Measurements from ENCODE around the gene EME2. TPM values are rescaled to one million over a fixed set of nuclear protein-coding genes. Genes with fewer than 3 reads are reported as not detected.

EME2 gene
- total RNA-seq, 2 experiments from 2014 or later = 22.3 to 34.6 TPM

- peak; percentile 7 for ATAC-seq
Observed at GRCh38 chr16:1773703-1774447, 1.3 kb downstream of the EME2 start.

DNA sequence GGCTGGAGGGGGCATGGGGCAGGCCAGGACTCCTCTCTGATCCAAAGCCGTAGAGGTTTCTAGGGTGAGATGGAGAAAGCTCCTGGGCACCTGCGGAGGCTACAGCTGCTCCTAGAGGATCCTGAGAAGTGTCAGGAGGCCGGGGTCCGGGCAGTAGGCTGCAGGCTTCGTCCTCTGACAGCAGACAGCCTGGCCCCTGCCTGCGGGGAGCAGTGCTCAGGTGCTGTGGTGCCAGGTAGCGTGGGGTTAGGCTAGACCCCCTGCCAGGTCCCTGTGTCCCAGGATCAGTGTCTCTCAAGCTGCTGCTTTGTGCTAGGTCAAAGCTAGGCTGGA, 1.8 kb downstream of the EME2 start:
- Mint-ChIP-seq H3K4me3 (peak overlapping the region; percentile 100), H3K4me1 (peaks cover 13% of the 10 kb centered on the region), H3K27me3 (no peaks in the 10 kb centered on the region), H3K36me3 (peaks cover 5% of the 10 kb centered on the region), H3K27ac (no peak overlapping the region), H3K9me3 (ENCODE audit: low read depth) (no peaks in the 10 kb centered on the region)
- CTCF ChIA-PET = interaction anchor here (0.8 to 4.5 kb wide), 5 partner anchors 8 to 69 kb away, joined by 3 to 47 read pairs (median 6); partner anchors contain the start of genes MAPK8IP3, NUBP2 and SPSB3
- DNase-seq = no peak
- no peak for ATAC-seq

More at GRCh38 chr16:1773703-1774447, 1.3 kb downstream of the EME2 start:
- peaks cover 13% of the 10 kb centered on the region for H3K4me1 Mint-ChIP-seq
- peak; percentile 51 for DNase-seq
- CTCF ChIA-PET = interaction anchor here (0.6 to 4.5 kb wide), 6 partner anchors 8 to 109 kb away, joined by 3 to 47 read pairs (median 4); partner anchors contain the start of genes MAPK8IP3, NUBP2 and SPSB3
- peak overlapping the region; percentile 32 for H3K27ac Mint-ChIP-seq
- no peaks in the 10 kb centered on the region for H3K27me3 Mint-ChIP-seq
- H3K36me3 Mint-ChIP-seq = peaks cover 5% of the 10 kb centered on the region
- H3K9me3 Mint-ChIP-seq (ENCODE audit: low read depth) = no peaks in the 10 kb centered on the region
- peak overlapping the region; percentile 100 for H3K4me3 Mint-ChIP-seq

GRCh38 chr16:1775006-1775845, 2.6 kb downstream of the EME2 start:
- Mint-ChIP-seq H3K4me1 (peaks cover 11% of the 10 kb centered on the region), H3K4me3 (peak overlapping the region; percentile 22), H3K36me3 (peaks cover 5% of the 10 kb centered on the region), H3K27ac (no peak overlapping the region), H3K27me3 (no peaks in the 10 kb centered on the region), H3K9me3 (ENCODE audit: low read depth) (no peaks in the 10 kb centered on the region)
- DNase-seq = no peak
- ATAC-seq = no peak
- CTCF ChIA-PET = interaction anchor here (1.5 to 4.5 kb wide), 2 partner anchors 48 to 70 kb away, joined by 6 to 25 read pairs; partner anchors contain the start of gene MAPK8IP3

DNA sequence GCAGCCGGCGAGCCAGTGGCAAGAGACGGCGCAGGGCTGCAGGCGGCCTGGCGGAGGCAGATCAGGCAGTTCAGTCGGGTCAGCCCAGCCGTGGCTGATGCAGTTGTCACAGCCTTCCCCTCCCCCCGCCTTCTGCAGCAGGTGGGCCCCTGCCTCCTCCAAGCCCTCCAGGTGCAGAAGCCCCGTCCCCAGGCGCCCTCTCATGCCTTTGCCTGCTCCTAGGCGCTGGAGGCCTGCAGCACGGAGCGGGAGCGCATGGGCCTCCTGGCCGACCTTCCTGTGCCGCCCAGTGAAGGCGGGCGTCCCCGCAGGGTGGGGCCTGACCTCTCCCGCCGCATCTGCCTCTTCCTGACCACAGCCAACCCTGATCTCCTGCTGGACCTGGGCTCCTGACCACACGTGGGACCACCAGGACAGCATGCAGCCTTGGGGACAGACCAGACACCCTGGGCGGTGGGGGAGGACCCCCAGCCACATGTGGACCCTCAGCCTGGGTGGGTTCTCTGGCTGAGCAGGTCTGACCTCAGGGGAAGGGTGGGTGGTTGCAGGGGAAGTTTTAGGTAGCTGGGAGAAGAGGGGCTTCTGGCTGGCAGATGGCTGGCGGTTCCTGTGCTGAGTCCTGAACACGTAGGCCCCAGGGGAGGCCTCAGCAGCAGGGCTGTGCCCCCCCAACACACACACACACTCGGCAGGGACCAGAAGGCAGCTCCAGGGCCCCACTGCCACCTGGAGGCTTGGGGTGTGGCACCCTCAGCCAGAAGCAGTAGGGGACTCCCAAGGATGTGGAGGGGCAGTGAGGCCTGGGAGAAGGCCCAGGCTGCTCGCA, 3.4 kb downstream of the EME2 start:
- CTCF ChIA-PET = no interaction called here
- no peak overlapping the region for H3K27ac Mint-ChIP-seq
- ATAC-seq = no peak
- no peaks in the 10 kb centered on the region for H3K9me3 Mint-ChIP-seq (ENCODE audit: low read depth)
- peaks cover 13% of the 10 kb centered on the region for H3K4me1 Mint-ChIP-seq
- H3K36me3 Mint-ChIP-seq = peaks cover 5% of the 10 kb centered on the region
- no peak for DNase-seq
- no peak overlapping the region for H3K4me3 Mint-ChIP-seq
- no peaks in the 10 kb centered on the region for H3K27me3 Mint-ChIP-seq

DNA sequence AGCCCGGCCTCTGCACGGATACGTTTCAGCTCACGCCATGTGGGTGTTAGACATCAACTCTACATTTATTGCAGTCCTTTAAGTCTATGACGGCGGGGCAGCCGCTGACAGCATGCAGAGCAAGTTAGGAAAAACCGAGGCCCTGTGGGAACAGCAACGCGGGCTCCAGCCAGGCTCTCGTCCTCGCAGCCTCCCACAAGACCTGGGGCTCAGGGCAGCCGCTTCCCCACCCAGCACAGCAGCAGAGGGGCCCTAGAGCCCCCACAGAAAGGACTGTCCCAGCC, 4.0 kb downstream of the EME2 start:
- CTCF ChIA-PET = no interaction called here
- H3K36me3 Mint-ChIP-seq = peaks cover 5% of the 10 kb centered on the region
- peaks cover 19% of the 10 kb centered on the region for H3K4me1 Mint-ChIP-seq
- no peaks in the 10 kb centered on the region for H3K27me3 Mint-ChIP-seq
- no peaks in the 10 kb centered on the region for H3K9me3 Mint-ChIP-seq (ENCODE audit: low read depth)
- no peak overlapping the region for H3K27ac Mint-ChIP-seq
- no peak overlapping the region for H3K4me3 Mint-ChIP-seq
- no peak for ATAC-seq
- no peak for DNase-seq

GRCh38 chr16:1776991-1777374, 4.4 kb downstream of the EME2 start:
- Mint-ChIP-seq H3K4me3 (no peak overlapping the region), H3K4me1 (peaks cover 22% of the 10 kb centered on the region), H3K27ac (no peak overlapping the region), H3K9me3 (ENCODE audit: low read depth) (no peaks in the 10 kb centered on the region), H3K27me3 (no peaks in the 10 kb centered on the region), H3K36me3 (peaks cover 5% of the 10 kb centered on the region)
- ATAC-seq = no peak
- CTCF ChIA-PET = no interaction called here
- no peak for DNase-seq

GRCh38 chr16:1777375-1778199, 5.0 kb downstream of the EME2 start:
- Mint-ChIP-seq H3K9me3 (ENCODE audit: low read depth) (no peaks in the 10 kb centered on the region), H3K36me3 (no peaks in the 10 kb centered on the region), H3K27ac (no peak overlapping the region), H3K4me1 (peaks cover 22% of the 10 kb centered on the region), H3K27me3 (no peaks in the 10 kb centered on the region), H3K4me3 (no peak overlapping the region)
- ATAC-seq (no peak), DNase-seq (no peak)
- CTCF ChIA-PET = interaction anchor here (0.7 kb wide), 1 partner anchor 155 kb away, joined by 3 read pairs; no protein-coding TSS in a partner anchor

- no peaks in the 10 kb centered on the region for H3K36me3 Mint-ChIP-seq
- H3K27ac Mint-ChIP-seq = no peak overlapping the region
- no peak for ATAC-seq
Observed at GRCh38 chr16:1778200-1779179, 5.9 kb downstream of the EME2 start.

GRCh38 chr16:1779234-1779701, 6.7 kb downstream of the EME2 start:
- H3K4me3 Mint-ChIP-seq = no peak overlapping the region

More at GRCh38 chr16:1778200-1779179, 5.9 kb downstream of the EME2 start:
- Mint-ChIP-seq H3K4me1 (peaks cover 26% of the 10 kb centered on the region), H3K27me3 (no peaks in the 10 kb centered on the region), H3K9me3 (ENCODE audit: low read depth) (no peaks in the 10 kb centered on the region), H3K4me3 (no peak overlapping the region)
- DNase-seq = no peak
- CTCF ChIA-PET = no interaction called here

DNA sequence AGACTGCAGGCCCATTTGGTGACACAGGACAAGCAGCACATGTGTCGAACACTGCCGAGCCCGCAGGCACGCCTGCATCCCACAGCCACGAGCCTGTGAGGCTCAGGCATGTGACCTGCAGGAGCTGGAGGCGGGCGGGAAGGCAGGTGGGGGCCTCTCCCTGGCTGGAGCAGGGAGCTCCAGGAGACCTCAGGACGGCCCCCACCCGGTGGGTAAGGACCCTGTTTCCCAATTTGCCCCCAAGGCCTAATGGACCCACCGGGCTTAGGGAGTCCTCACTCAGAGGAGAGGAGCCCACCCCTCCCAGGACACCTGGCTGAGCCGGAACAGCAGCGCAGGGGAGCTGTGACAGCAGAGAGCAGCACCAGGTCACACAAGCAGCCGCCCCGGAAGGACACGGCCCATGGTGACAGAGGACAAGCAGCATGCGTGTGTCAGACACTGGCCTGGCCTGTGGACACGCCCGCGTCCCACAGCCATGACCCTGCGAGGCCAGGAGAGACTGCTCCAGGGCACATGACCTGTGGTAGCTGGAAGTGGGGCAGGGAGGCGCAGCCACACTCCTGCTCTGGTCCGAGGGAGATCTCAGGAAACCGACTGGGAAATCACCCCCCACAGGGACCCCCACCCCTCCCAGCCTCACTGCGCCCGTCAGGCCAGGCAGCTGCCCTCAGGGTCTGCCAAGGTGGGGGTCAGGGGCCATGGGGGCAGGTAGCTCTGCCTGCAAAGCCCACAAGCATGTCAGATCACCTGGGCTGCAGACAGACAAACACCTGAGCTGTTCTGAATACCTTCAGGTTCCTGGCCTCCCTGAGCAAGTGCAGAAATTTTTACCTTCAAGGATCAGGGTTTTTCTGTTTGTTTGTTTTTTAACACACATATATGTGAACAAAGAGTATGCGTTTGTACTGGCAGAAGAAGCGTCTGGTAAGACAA, 7.4 kb downstream of the EME2 start:
- Mint-ChIP-seq H3K4me3 (peak overlapping the region; percentile 32), H3K4me1 (peaks cover 24% of the 10 kb centered on the region), H3K9me3 (ENCODE audit: low read depth) (no peaks in the 10 kb centered on the region), H3K27me3 (no peaks in the 10 kb centered on the region), H3K36me3 (no peaks in the 10 kb centered on the region), H3K27ac (no peak overlapping the region)
- ATAC-seq (no peak), DNase-seq (no peak)
- CTCF ChIA-PET = no interaction called here

More at GRCh38 chr16:1779234-1779701, 6.7 kb downstream of the EME2 start:
- H3K9me3 Mint-ChIP-seq (ENCODE audit: low read depth) = no peaks in the 10 kb centered on the region
- no peak overlapping the region for H3K27ac Mint-ChIP-seq
- CTCF ChIA-PET = no interaction called here
- peaks cover 28% of the 10 kb centered on the region for H3K4me1 Mint-ChIP-seq
- no peaks in the 10 kb centered on the region for H3K36me3 Mint-ChIP-seq
- no peak for DNase-seq
- H3K27me3 Mint-ChIP-seq = no peaks in the 10 kb centered on the region
- ATAC-seq = no peak

DNA sequence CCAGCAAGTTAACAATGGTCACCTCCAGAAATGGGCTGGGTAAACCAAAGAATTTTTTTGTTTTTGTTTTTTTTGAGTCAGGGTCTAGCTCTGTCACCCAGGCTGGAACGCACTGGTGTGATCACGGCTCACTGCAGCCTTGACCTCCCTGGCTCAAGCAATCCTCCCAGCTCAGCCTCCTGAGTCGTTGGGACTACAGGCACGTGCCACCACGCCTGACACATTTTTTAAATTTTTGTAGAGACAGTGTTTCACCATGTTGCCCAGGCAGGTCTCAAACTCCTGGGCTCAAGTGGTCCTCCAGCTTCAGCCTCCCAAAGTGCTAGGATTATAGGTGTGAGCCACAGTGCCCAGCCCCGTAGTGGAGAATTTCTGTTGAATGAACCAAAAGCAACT, 8.1 kb downstream of the EME2 start:
- CTCF ChIA-PET = interaction anchor here (2.7 kb wide), 1 partner anchor 8 kb away, joined by 47 read pairs; the partner anchor contains the start of genes EME2, MRPS34 and NME3
- H3K27ac Mint-ChIP-seq = peak overlapping the region; percentile 84
- DNase-seq (no peak), ATAC-seq (no peak)
- H3K36me3 Mint-ChIP-seq = no peaks in the 10 kb centered on the region
- H3K27me3 Mint-ChIP-seq = no peaks in the 10 kb centered on the region
- H3K4me1 Mint-ChIP-seq = peaks cover 24% of the 10 kb centered on the region
- H3K4me3 Mint-ChIP-seq = peak overlapping the region; percentile 82
- no peaks in the 10 kb centered on the region for H3K9me3 Mint-ChIP-seq (ENCODE audit: low read depth)

All from activated CD8-positive, alpha-beta memory T cell treated with anti-CD3 and anti-CD28 coated beads, Interleukin-2, amount 10 ng/mL, durations not matched to agents 7 days and 5 days (primary cell).